ENCODE data around the gene IL15RA.
A peak's percentile ranks its signal among the peaks of the same experiment; 100 is the strongest.
"Not testable (repeated sequence)": the region's sequence is repeated elsewhere in the genome, so short reads cannot be mapped to it uniquely, and the experiment has no call there.

Gene IL15RA

GRCh38 chr10:5948208-5948585, 29.1 kb downstream of the IL15RA start:
- no peak for DNase-seq

- no peak for DNase-seq
These were observed 29.7 kb downstream of the IL15RA start for GRCh38 chr10:5947471-5948207.

- DNase-seq = no peak
These were observed 30.6 kb downstream of the IL15RA start for GRCh38 chr10:5946786-5947185.

- DNase-seq = not testable (repeated sequence)
These were observed 30.9 kb downstream of the IL15RA start for GRCh38 chr10:5946419-5946775.

- peak; percentile 94 for DNase-seq
These were observed 31.6 kb downstream of the IL15RA start for GRCh38 chr10:5945561-5946418.

GRCh38 chr10:5945190-5945509, 32.2 kb downstream of the IL15RA start:
- DNase-seq = no peak

- peak; percentile 99 for DNase-seq
These were observed 32.8 kb downstream of the IL15RA start for GRCh38 chr10:5944389-5945189.

- peak; percentile 31 for DNase-seq
These were observed 33.8 kb downstream of the IL15RA start for GRCh38 chr10:5943536-5943935.

- DNase-seq = no peak
These were observed 34.9 kb downstream of the IL15RA start for GRCh38 chr10:5942474-5942873.

- no peak for DNase-seq
These were observed 35.3 kb downstream of the IL15RA start for GRCh38 chr10:5942001-5942400.

GRCh38 chr10:5941579-5941978, 35.8 kb downstream of the IL15RA start:
- DNase-seq = no peak

- no peak for DNase-seq
These were observed 36.5 kb downstream of the IL15RA start for GRCh38 chr10:5940807-5941218.

- DNase-seq = no peak
These were observed 39.1 kb downstream of the IL15RA start for GRCh38 chr10:5938291-5938690.

- DNase-seq = no peak
These were observed 40.3 kb downstream of the IL15RA start for GRCh38 chr10:5937016-5937415.

- DNase-seq = no peak
These were observed 41.7 kb downstream of the IL15RA start for GRCh38 chr10:5935628-5936027.

- no peak for DNase-seq
These were observed 43.3 kb downstream of the IL15RA start for GRCh38 chr10:5933909-5934546.

- no peak for DNase-seq
These were observed 45.0 kb downstream of the IL15RA start for GRCh38 chr10:5932345-5932744.

GRCh38 chr10:5930272-5930671, 47.1 kb downstream of the IL15RA start:
- no peak for DNase-seq

- DNase-seq = no peak
These were observed 47.9 kb downstream of the IL15RA start for GRCh38 chr10:5929442-5929841.

- DNase-seq = peak; percentile 54
These were observed 50.0 kb downstream of the IL15RA start for GRCh38 chr10:5927306-5927705.

GRCh38 chr10:5924889-5925288, 52.5 kb downstream of the IL15RA start:
- DNase-seq = no peak

- no peak for DNase-seq
These were observed 55.6 kb downstream of the IL15RA start for GRCh38 chr10:5921746-5922145.

GRCh38 chr10:5919568-5919967, 57.8 kb downstream of the IL15RA start:
- DNase-seq = no peak
